GM19238 (cell line): ENCODE measurements around the gene ADGRL2.
"Not testable (repeated sequence)": the region's sequence is repeated elsewhere in the genome, so short reads cannot be mapped to it uniquely, and the experiment has no call there.

Experiments
- DNase-seq: peaks from one replicate; pipeline ENCODE4 v3.0.0; 2011; ENCODE audit warnings: low spot score; ENCODE audit not compliant: insufficient read length

ADGRL2 gene

GRCh38 chr1:81847063-81847462 is 46.3 kb downstream of the ADGRL2 start:
- DNase-seq = no peak

GRCh38 chr1:81848880-81849682 is 48.3 kb downstream of the ADGRL2 start:
- no peak for DNase-seq

- no peak for DNase-seq
Observed at GRCh38 chr1:81850031-81850430, 49.3 kb downstream of the ADGRL2 start.

- DNase-seq = no peak
Observed at GRCh38 chr1:81850495-81850894, 49.8 kb downstream of the ADGRL2 start.

- DNase-seq = no peak
Observed at GRCh38 chr1:81851217-81851616, 50.5 kb downstream of the ADGRL2 start.

GRCh38 chr1:81852961-81853360 is 52.2 kb downstream of the ADGRL2 start:
- no peak for DNase-seq

GRCh38 chr1:81867235-81867634 is 66.5 kb downstream of the ADGRL2 start:
- no peak for DNase-seq

GRCh38 chr1:81869307-81869706 is 68.6 kb downstream of the ADGRL2 start:
- no peak for DNase-seq

- DNase-seq = not testable (repeated sequence)
Observed at GRCh38 chr1:81871091-81871490, 70.4 kb downstream of the ADGRL2 start.

GRCh38 chr1:81873946-81874345 is 73.2 kb downstream of the ADGRL2 start:
- no peak for DNase-seq

- DNase-seq = no peak
Observed at GRCh38 chr1:81874461-81874860, 73.7 kb downstream of the ADGRL2 start.

- DNase-seq = no peak
Observed at GRCh38 chr1:81874940-81875339, 74.2 kb downstream of the ADGRL2 start.

- DNase-seq = no peak
Observed at GRCh38 chr1:81876901-81877733, 76.4 kb downstream of the ADGRL2 start.

GRCh38 chr1:81877940-81878339 is 77.2 kb downstream of the ADGRL2 start:
- no peak for DNase-seq

- DNase-seq = no peak
Observed at GRCh38 chr1:81878538-81878937, 77.8 kb downstream of the ADGRL2 start.

- no peak for DNase-seq
Observed at GRCh38 chr1:81880781-81881180, 80.0 kb downstream of the ADGRL2 start.

GRCh38 chr1:81885291-81885690 is 84.6 kb downstream of the ADGRL2 start:
- no peak for DNase-seq

- not testable (repeated sequence) for DNase-seq
Observed at GRCh38 chr1:81886292-81886691, 85.6 kb downstream of the ADGRL2 start.

GRCh38 chr1:81887421-81888144 is 86.8 kb downstream of the ADGRL2 start:
- no peak for DNase-seq

GRCh38 chr1:81889166-81889565 is 88.4 kb downstream of the ADGRL2 start:
- no peak for DNase-seq

GRCh38 chr1:81894867-81895266 is 94.1 kb downstream of the ADGRL2 start:
- DNase-seq = no peak
